GM12878 (cell line): ENCODE data around the gene CD63. TPM values are rescaled to one million over a fixed set of nuclear protein-coding genes. Genes with fewer than 3 reads are reported as not detected.

ENCODE experiments used
- NFYA ChIP-seq: IDR thresholded peaks from 2 replicates; pipeline ENCODE4 v1.6.1; 2011; ENCODE audit warnings: low read depth, mild to moderate bottlenecking, low read length, improper control_type of control experiment, borderline replicate concordance
- TBL1XR1 ChIP-seq: IDR thresholded peaks from 2 replicates; pipeline ENCODE4 v1.6.1; 2012; ENCODE audit warnings: low read depth, low read length, improper control_type of control experiment
- polyA plus RNA-seq, 11 experiments: library from polyadenylated mRNA; depleted of rRNA in 4 of 11; unstranded in 6 of 11; stranded (reverse) in 5 of 11; fragments of >200 nt; fragmentation: Nextera tagmentation in 4 of 11; fragmentation: Illumina TruSeq in 1 of 11; extraction: Ambion mirVana in 4 of 11; extraction: Trizol in 1 of 11; gene quantifications; 1 replicate in 1 of 11; 2 replicates in 10 of 11; pipeline versions ENCODE4 v1.2.1 to v1.2.3, GENCODE V29; 2011 to 2016; ENCODE audit warnings: inconsistent platforms in 2 of 11, missing spikeins in 2 of 11, low read depth in 1 of 11
- total RNA-seq, 4 experiments: library from RNA; depleted of rRNA in 3 of 4; stranded (reverse); fragments of >200 nt in 3 of 4; fragmentation: Illumina TruSeq in 1 of 4; extraction: Trizol in 1 of 4; gene quantifications; 2 replicates each; pipeline versions ENCODE4 v1.2.1 to v1.2.3, GENCODE V29; 2013 to 2021
- TF ChIP-seq, protein P1 (sequence below): fragments of 450-650 bp; IDR thresholded peaks from 2 replicates; pipeline ENCODE4 v1.6.1; 2017; ENCODE audit warnings: mild to moderate bottlenecking, low read depth, inconsistent platforms; ENCODE audit not compliant: poor library complexity, severe bottlenecking
- TF ChIP-seq, protein P2 (sequence below): fragments of 450-650 bp; IDR thresholded peaks from 2 replicates; pipeline ENCODE4 v1.6.1; 2017; ENCODE audit warnings: borderline replicate concordance
- TF ChIP-seq, protein P3 (sequence below): fragments of 150-350 bp; IDR thresholded peaks from 2 replicates; pipeline ENCODE4 v1.6.1; 2016; ENCODE audit warnings: low read depth, low read length
- TF ChIP-seq, protein P4 (sequence below): fragments of 450-650 bp; IDR thresholded peaks from 2 replicates; pipeline ENCODE4 v1.6.1; 2016; ENCODE audit warnings: mild to moderate bottlenecking
- TF ChIP-seq, protein P5 (sequence below): fragments of 450-650 bp; IDR thresholded peaks from 2 replicates; pipeline ENCODE4 v1.6.1; 2017; ENCODE audit warnings: mild to moderate bottlenecking, moderate library complexity

CD63 gene
- total and polyA plus RNA-seq, 10 of the 15 experiments (the other 5 are each of a cell fraction or from before 2014, with no cell fraction given): 147 to 220 (median 183) TPM

DNA sequence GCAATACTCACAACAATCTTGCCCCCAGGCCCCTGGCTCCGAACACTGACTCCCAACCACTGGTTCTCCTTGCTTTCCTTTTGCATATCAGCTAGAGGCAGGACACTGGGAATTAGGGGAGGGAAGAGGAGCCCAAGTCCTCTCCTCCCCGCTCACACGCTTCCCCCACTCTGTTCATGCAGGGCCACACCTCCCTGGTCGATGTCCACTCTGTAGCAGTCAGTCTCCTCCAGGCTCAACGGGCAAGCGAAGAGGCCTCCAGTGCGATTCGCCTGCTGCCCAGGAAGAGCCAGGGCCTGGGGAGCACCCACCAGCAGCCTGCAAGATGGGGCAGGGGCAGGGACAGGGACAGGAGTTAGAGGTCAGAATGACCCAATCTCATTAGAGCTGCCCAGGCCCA lies 25.9 kb downstream of the CD63 start (continued):
- TF ChIP-seq, protein P1, sequence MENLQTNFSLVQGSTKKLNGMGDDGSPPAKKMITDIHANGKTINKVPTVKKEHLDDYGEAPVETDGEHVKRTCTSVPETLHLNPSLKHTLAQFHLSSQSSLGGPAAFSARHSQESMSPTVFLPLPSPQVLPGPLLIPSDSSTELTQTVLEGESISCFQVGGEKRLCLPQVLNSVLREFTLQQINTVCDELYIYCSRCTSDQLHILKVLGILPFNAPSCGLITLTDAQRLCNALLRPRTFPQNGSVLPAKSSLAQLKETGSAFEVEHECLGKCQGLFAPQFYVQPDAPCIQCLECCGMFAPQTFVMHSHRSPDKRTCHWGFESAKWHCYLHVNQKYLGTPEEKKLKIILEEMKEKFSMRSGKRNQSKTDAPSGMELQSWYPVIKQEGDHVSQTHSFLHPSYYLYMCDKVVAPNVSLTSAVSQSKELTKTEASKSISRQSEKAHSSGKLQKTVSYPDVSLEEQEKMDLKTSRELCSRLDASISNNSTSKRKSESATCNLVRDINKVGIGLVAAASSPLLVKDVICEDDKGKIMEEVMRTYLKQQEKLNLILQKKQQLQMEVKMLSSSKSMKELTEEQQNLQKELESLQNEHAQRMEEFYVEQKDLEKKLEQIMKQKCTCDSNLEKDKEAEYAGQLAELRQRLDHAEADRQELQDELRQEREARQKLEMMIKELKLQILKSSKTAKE: no peak
- TF ChIP-seq NFYA (no peak), TBL1XR1 (no peak)
- TF ChIP-seq, protein P2, sequence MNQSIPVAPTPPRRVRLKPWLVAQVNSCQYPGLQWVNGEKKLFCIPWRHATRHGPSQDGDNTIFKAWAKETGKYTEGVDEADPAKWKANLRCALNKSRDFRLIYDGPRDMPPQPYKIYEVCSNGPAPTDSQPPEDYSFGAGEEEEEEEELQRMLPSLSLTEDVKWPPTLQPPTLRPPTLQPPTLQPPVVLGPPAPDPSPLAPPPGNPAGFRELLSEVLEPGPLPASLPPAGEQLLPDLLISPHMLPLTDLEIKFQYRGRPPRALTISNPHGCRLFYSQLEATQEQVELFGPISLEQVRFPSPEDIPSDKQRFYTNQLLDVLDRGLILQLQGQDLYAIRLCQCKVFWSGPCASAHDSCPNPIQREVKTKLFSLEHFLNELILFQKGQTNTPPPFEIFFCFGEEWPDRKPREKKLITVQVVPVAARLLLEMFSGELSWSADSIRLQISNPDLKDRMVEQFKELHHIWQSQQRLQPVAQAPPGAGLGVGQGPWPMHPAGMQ: no peak
- TF ChIP-seq, protein P3, sequence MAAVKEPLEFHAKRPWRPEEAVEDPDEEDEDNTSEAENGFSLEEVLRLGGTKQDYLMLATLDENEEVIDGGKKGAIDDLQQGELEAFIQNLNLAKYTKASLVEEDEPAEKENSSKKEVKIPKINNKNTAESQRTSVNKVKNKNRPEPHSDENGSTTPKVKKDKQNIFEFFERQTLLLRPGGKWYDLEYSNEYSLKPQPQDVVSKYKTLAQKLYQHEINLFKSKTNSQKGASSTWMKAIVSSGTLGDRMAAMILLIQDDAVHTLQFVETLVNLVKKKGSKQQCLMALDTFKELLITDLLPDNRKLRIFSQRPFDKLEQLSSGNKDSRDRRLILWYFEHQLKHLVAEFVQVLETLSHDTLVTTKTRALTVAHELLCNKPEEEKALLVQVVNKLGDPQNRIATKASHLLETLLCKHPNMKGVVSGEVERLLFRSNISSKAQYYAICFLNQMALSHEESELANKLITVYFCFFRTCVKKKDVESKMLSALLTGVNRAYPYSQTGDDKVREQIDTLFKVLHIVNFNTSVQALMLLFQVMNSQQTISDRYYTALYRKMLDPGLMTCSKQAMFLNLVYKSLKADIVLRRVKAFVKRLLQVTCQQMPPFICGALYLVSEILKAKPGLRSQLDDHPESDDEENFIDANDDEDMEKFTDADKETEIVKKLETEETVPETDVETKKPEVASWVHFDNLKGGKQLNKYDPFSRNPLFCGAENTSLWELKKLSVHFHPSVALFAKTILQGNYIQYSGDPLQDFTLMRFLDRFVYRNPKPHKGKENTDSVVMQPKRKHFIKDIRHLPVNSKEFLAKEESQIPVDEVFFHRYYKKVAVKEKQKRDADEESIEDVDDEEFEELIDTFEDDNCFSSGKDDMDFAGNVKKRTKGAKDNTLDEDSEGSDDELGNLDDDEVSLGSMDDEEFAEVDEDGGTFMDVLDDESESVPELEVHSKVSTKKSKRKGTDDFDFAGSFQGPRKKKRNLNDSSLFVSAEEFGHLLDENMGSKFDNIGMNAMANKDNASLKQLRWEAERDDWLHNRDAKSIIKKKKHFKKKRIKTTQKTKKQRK: no peak
- TF ChIP-seq, protein P4, sequence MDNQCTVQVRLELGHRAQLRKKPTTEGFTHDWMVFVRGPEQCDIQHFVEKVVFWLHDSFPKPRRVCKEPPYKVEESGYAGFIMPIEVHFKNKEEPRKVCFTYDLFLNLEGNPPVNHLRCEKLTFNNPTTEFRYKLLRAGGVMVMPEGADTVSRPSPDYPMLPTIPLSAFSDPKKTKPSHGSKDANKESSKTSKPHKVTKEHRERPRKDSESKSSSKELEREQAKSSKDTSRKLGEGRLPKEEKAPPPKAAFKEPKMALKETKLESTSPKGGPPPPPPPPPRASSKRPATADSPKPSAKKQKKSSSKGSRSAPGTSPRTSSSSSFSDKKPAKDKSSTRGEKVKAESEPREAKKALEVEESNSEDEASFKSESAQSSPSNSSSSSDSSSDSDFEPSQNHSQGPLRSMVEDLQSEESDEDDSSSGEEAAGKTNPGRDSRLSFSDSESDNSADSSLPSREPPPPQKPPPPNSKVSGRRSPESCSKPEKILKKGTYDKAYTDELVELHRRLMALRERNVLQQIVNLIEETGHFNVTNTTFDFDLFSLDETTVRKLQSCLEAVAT: no peak
- TF ChIP-seq, protein P5, sequence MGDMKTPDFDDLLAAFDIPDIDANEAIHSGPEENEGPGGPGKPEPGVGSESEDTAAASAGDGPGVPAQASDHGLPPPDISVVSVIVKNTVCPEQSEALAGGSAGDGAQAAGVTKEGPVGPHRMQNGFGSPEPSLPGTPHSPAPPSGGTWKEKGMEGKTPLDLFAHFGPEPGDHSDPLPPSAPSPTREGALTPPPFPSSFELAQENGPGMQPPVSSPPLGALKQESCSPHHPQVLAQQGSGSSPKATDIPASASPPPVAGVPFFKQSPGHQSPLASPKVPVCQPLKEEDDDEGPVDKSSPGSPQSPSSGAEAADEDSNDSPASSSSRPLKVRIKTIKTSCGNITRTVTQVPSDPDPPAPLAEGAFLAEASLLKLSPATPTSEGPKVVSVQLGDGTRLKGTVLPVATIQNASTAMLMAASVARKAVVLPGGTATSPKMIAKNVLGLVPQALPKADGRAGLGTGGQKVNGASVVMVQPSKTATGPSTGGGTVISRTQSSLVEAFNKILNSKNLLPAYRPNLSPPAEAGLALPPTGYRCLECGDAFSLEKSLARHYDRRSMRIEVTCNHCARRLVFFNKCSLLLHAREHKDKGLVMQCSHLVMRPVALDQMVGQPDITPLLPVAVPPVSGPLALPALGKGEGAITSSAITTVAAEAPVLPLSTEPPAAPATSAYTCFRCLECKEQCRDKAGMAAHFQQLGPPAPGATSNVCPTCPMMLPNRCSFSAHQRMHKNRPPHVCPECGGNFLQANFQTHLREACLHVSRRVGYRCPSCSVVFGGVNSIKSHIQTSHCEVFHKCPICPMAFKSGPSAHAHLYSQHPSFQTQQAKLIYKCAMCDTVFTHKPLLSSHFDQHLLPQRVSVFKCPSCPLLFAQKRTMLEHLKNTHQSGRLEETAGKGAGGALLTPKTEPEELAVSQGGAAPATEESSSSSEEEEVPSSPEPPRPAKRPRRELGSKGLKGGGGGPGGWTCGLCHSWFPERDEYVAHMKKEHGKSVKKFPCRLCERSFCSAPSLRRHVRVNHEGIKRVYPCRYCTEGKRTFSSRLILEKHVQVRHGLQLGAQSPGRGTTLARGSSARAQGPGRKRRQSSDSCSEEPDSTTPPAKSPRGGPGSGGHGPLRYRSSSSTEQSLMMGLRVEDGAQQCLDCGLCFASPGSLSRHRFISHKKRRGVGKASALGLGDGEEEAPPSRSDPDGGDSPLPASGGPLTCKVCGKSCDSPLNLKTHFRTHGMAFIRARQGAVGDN: no peak
